ENCODE results near the gene HEXB.

HEXB gene

DNA sequence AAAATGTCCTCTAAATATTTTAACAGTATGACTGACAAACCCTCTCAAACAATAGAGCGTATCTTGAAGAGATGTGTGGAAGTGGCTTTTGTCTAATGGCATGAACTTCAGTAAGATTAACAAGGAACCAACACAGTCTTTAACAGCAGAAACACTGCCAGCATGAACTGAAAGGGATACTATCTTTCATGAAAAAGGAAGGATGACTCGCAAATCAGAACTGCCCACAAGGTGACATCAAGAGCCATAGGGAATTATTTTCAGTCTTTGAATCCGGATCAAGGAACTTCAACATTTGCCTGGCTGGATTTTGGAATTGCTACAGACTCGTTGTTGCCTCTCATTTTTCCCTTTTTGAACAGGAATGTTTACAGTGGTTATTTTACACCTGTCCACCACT lies 5.1 kb upstream of the HEXB start:
- TF ChIP-seq, protein P1, sequence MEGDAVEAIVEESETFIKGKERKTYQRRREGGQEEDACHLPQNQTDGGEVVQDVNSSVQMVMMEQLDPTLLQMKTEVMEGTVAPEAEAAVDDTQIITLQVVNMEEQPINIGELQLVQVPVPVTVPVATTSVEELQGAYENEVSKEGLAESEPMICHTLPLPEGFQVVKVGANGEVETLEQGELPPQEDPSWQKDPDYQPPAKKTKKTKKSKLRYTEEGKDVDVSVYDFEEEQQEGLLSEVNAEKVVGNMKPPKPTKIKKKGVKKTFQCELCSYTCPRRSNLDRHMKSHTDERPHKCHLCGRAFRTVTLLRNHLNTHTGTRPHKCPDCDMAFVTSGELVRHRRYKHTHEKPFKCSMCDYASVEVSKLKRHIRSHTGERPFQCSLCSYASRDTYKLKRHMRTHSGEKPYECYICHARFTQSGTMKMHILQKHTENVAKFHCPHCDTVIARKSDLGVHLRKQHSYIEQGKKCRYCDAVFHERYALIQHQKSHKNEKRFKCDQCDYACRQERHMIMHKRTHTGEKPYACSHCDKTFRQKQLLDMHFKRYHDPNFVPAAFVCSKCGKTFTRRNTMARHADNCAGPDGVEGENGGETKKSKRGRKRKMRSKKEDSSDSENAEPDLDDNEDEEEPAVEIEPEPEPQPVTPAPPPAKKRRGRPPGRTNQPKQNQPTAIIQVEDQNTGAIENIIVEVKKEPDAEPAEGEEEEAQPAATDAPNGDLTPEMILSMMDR (IDR thresholded peaks at IDR 0.05; ENCODE audit: low read length): no peak
- TF ChIP-seq EZH2phosphoT487 (IDR thresholded peaks at IDR 0.05; ENCODE audit: low read length): no peak
- no peak for TF ChIP-seq EZH2 (optimal IDR thresholded peaks at IDR 0.05; ENCODE audit: low read depth, low read length)
- H3K9ac ChIP-seq (ENCODE audit: low read length): no peak overlapping the region
- no peaks in the 10 kb centered on the region for H3K9me3 ChIP-seq (replicated peaks; ENCODE audit: insufficient read depth, low read length)
- H3K4me2 ChIP-seq (ENCODE audit: low read depth, low read length): no peak overlapping the region
- H3K27me3 ChIP-seq (replicated peaks; ENCODE audit: insufficient read depth, low read length): no peaks in the 10 kb centered on the region
- H3K4me3 ChIP-seq (ENCODE audit: low read length): no peak overlapping the region
- H2AFZ ChIP-seq (ENCODE audit: low read length): no peak overlapping the region
- no peaks in the 10 kb centered on the region for H4K20me1 ChIP-seq (ENCODE audit: insufficient read depth, low read length)
- no peaks in the 10 kb centered on the region for H3F3A ChIP-seq (ENCODE audit: insufficient read depth, low read length)
- no peaks in the 10 kb centered on the region for H3K9me2 ChIP-seq (replicated peaks; ENCODE audit: insufficient read depth, low read length)
- no peaks in the 10 kb centered on the region for H3K36me3 ChIP-seq (replicated peaks; ENCODE audit: insufficient read depth, low read length)
- no peak overlapping the region for H3K27ac ChIP-seq (ENCODE audit: low read length)
- no peak for DNase-seq
- H3K79me2 ChIP-seq (ENCODE audit: low read length): no peaks in the 10 kb centered on the region
- no peaks in the 10 kb centered on the region for H3K4me1 ChIP-seq (ENCODE audit: low read length)

DNA sequence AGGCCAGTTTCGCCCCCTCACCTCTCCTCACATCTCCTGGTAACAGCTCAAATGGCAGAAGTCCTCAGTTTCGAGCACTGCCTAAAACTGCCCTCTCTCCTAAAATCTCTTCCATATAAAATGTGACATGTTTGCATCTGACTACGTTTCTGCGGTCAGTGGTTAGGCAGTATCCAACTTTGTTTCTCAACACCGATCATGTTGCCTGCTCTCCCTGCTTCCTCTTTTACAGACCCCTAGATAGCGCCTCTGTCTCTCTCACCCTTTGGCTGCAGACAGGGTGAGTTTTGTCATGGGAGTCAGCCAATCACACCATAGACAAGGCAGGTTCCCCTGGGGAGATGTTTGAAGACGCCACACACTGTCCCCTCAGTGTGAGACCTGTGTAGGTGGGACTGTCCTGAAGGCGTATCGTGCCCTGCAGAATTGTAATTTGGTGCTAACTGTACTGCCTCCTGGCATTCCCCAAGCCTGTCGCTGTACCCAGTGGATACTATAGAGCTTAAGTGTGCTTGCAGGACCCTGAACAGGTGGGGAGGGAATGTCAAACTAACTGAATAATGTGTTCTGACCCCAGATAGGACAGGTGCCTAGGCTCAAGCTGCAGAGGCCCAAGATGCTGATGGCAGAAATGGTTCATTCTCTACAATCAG lies 1.1 kb downstream of the HEXB start:
- Histone ChIP-seq H3K36me3 (replicated peaks; ENCODE audit: insufficient read depth, low read length) (no peaks in the 10 kb centered on the region), H2AFZ (ENCODE audit: low read length) (peak overlapping the region; percentile 76), H3K4me3 (ENCODE audit: low read length) (peak overlapping the region; percentile 73), H3K4me1 (ENCODE audit: low read length) (peaks cover 12% of the 10 kb centered on the region), H4K20me1 (ENCODE audit: insufficient read depth, low read length) (no peaks in the 10 kb centered on the region), H3K27ac (ENCODE audit: low read length) (peak overlapping the region; percentile 67; the same call in 1 of the 2 replicates), H3K9me3 (replicated peaks; ENCODE audit: insufficient read depth, low read length) (no peaks in the 10 kb centered on the region), H3K4me2 (ENCODE audit: low read depth, low read length) (peak overlapping the region; percentile 83), H3K79me2 (ENCODE audit: low read length) (peaks cover 31% of the 10 kb centered on the region), H3K9ac (ENCODE audit: low read length) (peak overlapping the region; percentile 86), H3F3A (ENCODE audit: insufficient read depth, low read length) (no peaks in the 10 kb centered on the region), H3K27me3 (replicated peaks; ENCODE audit: insufficient read depth, low read length) (no peaks in the 10 kb centered on the region), H3K9me2 (replicated peaks; ENCODE audit: insufficient read depth, low read length) (no peaks in the 10 kb centered on the region)
- TF ChIP-seq, protein P1 (IDR thresholded peaks at IDR 0.05; ENCODE audit: low read length): no peak
- no peak for TF ChIP-seq EZH2phosphoT487 (IDR thresholded peaks at IDR 0.05; ENCODE audit: low read length)
- TF ChIP-seq EZH2 (optimal IDR thresholded peaks at IDR 0.05; ENCODE audit: low read depth, low read length): no peak
- DNase-seq: peak; percentile 21

DNA sequence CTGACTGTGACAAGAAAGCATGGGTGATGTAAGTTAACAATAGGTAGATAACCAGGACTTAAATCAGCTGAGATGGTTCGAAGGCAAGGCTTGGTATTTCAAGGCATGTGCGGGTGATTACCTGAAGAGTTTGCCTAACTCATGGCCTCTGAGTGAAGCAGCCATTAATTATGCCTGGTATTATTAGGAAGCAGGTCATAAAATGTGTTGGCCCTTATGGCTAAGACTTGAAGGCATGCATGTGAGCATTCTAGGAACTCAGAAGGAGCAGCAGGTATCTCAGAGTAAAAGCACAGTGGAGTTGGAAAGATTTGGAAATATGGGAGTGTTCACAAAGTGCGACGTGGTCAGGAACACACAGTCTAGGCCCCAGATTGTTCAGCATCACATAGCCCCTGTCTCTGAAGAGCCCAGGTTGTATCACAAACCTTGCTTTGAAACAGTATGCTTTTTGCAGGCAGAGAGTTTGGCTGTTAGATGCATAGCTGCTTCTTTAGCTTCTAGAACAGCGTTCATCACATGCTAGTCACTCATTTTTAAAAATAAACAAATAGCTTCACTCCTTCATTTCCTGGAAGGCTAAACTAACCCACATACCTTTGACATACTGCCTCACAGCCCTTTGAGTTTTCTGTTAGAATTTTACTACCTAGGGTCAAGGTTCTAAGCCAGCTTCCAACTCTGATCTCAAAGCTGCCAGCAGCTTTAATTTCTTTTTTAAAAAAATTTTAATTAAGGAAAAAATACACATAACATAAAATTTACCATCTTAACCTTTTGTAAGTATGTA lies 2.1 kb downstream of the HEXB start:
- Histone ChIP-seq H4K20me1 (ENCODE audit: insufficient read depth, low read length) (no peaks in the 10 kb centered on the region), H2AFZ (ENCODE audit: low read length) (no peak overlapping the region), H3F3A (ENCODE audit: insufficient read depth, low read length) (no peaks in the 10 kb centered on the region), H3K36me3 (replicated peaks; ENCODE audit: insufficient read depth, low read length) (no peaks in the 10 kb centered on the region), H3K4me3 (ENCODE audit: low read length) (no peak overlapping the region), H3K27me3 (replicated peaks; ENCODE audit: insufficient read depth, low read length) (no peaks in the 10 kb centered on the region), H3K4me2 (ENCODE audit: low read depth, low read length) (peak overlapping the region; percentile 83; the same call in 1 of the 2 replicates), H3K79me2 (ENCODE audit: low read length) (peaks cover 31% of the 10 kb centered on the region), H3K4me1 (ENCODE audit: low read length) (peaks cover 12% of the 10 kb centered on the region), H3K9ac (ENCODE audit: low read length) (no peak overlapping the region), H3K9me3 (replicated peaks; ENCODE audit: insufficient read depth, low read length) (no peaks in the 10 kb centered on the region), H3K27ac (ENCODE audit: low read length) (no peak overlapping the region), H3K9me2 (replicated peaks; ENCODE audit: insufficient read depth, low read length) (no peaks in the 10 kb centered on the region)
- DNase-seq: no peak
- TF ChIP-seq, protein P1 (IDR thresholded peaks at IDR 0.05; ENCODE audit: low read length): no peak
- no peak for TF ChIP-seq EZH2phosphoT487 (IDR thresholded peaks at IDR 0.05; ENCODE audit: low read length)
- no peak for TF ChIP-seq EZH2 (optimal IDR thresholded peaks at IDR 0.05; ENCODE audit: low read depth, low read length)
